ENCODE measurements around the gene ANK3.

ANK3 gene

DNA sequence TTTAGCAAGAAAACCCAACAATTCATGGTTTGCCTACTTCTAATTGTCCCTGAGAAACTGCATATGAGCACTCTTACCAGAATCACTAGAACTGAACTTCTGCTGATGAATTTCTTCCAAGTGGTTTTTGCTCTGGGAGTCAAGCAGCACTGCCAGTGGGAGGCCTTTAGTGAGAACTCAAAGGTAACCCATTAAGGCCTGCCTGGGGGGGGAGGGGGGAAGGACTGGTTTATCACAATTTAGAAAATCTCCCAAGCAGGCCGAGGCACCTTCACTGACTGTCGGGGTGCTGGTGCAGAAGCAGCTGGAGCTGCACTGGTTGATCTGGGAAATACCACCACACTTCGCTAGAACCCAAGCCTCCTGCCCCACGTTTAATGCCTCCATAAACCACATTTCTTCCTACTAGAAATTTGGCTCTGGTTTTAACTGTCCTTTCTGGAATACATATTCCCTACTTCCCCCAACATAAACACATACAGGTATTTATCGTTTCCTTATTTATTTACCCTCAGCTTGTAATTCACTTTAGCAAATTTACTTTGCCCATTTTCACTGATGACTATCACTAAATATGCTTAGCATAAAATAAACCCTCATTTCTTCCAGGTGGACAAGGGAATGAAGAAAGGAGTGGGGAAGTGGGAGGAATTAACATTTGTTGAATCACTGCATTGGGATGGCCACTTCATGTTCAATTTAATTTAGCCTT, 14.2 kb downstream of the ANK3 start:
- peaks cover 2% of the 10 kb centered on the region for H3K27me3 Mint-ChIP-seq (ENCODE audit: low read depth, poor library complexity)

DNA sequence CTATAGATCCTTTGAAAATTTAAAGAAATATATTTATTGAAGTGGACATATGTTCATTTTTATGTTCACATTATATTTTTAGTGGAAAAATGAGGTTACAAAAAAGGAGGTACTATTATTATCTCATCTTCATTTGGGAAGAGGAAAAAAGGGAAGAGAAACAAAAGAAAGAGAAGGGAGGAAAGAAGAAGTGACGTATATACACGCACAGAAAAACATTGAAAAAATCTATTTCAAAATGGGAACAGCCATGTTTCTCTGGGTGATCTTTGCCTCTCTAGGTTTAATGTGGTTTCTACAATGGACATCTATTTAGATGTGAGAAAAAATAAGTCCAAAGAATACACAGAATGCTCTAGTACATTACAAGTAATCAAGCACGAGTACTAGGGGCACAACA, 14.8 kb downstream of the ANK3 start:
- H3K27ac Mint-ChIP-seq, result no peak overlapping the region
- no peaks in the 10 kb centered on the region for H3K9me3 Mint-ChIP-seq
- H3K4me1 Mint-ChIP-seq, result no peaks in the 10 kb centered on the region
- no peak for DNase-seq
- peaks cover 2% of the 10 kb centered on the region for H3K27me3 Mint-ChIP-seq (ENCODE audit: low read depth, poor library complexity)
- no peaks in the 10 kb centered on the region for H3K36me3 Mint-ChIP-seq (ENCODE audit: low read depth)
- TF ChIP-seq CTCF (IDR thresholded peaks at IDR 0.05), result no peak
- H3K4me3 Mint-ChIP-seq, result no peak overlapping the region

More for the DNA sequence above, 14.2 kb downstream of the ANK3 start:
- Mint-ChIP-seq H3K4me3 (no peak overlapping the region), H3K27ac (no peak overlapping the region), H3K9me3 (no peaks in the 10 kb centered on the region), H3K36me3 (ENCODE audit: low read depth) (no peaks in the 10 kb centered on the region), H3K4me1 (no peaks in the 10 kb centered on the region)
- DNase-seq, result no peak
- TF ChIP-seq CTCF (IDR thresholded peaks at IDR 0.05), result no peak

GRCh38 chr10:60372436-60372835, 17.2 kb downstream of the ANK3 start:
- no peaks in the 10 kb centered on the region for H3K9me3 Mint-ChIP-seq
- no peak overlapping the region for H3K4me3 Mint-ChIP-seq

DNA sequence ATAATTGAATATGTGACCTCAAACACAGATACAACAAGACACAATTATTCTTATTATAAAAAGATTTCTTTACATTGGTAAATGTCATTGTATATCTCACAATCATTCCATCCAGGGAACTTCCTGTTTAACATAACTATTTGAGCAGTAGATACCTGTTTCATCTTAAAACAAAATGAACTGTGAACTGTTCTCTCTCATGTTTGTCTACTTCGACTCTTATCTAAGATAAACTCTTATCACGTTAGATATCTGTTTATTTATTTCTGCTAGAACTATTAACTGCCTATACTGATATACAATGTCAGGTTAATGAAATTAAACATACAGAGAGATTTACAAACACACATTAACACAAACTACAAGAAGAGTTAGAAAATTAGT, 20.1 kb downstream of the ANK3 start:
- Mint-ChIP-seq H3K4me1 (peaks cover 14% of the 10 kb centered on the region), H3K4me3 (no peak overlapping the region), H3K27me3 (ENCODE audit: low read depth, poor library complexity) (peaks cover 2% of the 10 kb centered on the region), H3K27ac (no peak overlapping the region), H3K9me3 (no peaks in the 10 kb centered on the region), H3K36me3 (ENCODE audit: low read depth) (no peaks in the 10 kb centered on the region)
- DNase-seq, result no peak
- TF ChIP-seq CTCF (IDR thresholded peaks at IDR 0.05), result no peak

More at GRCh38 chr10:60372436-60372835, 17.2 kb downstream of the ANK3 start:
- H3K4me1 Mint-ChIP-seq, result peaks cover 8% of the 10 kb centered on the region
- DNase-seq, result no peak
- no peaks in the 10 kb centered on the region for H3K36me3 Mint-ChIP-seq (ENCODE audit: low read depth)
- peaks cover 2% of the 10 kb centered on the region for H3K27me3 Mint-ChIP-seq (ENCODE audit: low read depth, poor library complexity)
- H3K27ac Mint-ChIP-seq, result no peak overlapping the region
- no peak for TF ChIP-seq CTCF (IDR thresholded peaks at IDR 0.05)

- no peaks in the 10 kb centered on the region for H3K36me3 Mint-ChIP-seq (ENCODE audit: low read depth)
- H3K4me3 Mint-ChIP-seq, result no peak overlapping the region
- no peak for TF ChIP-seq CTCF (IDR thresholded peaks at IDR 0.05)
- no peak for DNase-seq
- H3K27me3 Mint-ChIP-seq (ENCODE audit: low read depth, poor library complexity), result peaks cover 2% of the 10 kb centered on the region
- no peak overlapping the region for H3K27ac Mint-ChIP-seq
- H3K4me1 Mint-ChIP-seq, result peaks cover 14% of the 10 kb centered on the region
- no peaks in the 10 kb centered on the region for H3K9me3 Mint-ChIP-seq
Measured at GRCh38 chr10:60368875-60369546, 20.7 kb downstream of the ANK3 start.

- TF ChIP-seq CTCF (IDR thresholded peaks at IDR 0.05), result no peak
- H3K4me3 Mint-ChIP-seq, result no peak overlapping the region
- H3K4me1 Mint-ChIP-seq, result peaks cover 14% of the 10 kb centered on the region
- no peaks in the 10 kb centered on the region for H3K36me3 Mint-ChIP-seq (ENCODE audit: low read depth)
- no peak overlapping the region for H3K27ac Mint-ChIP-seq
- H3K9me3 Mint-ChIP-seq, result no peaks in the 10 kb centered on the region
- no peak for DNase-seq
- H3K27me3 Mint-ChIP-seq (ENCODE audit: low read depth, poor library complexity), result peaks cover 2% of the 10 kb centered on the region
Measured at GRCh38 chr10:60367901-60368300, 21.8 kb downstream of the ANK3 start.
